Measurements from ENCODE around the gene PCMTD2. TPM values are rescaled to one million over a fixed set of nuclear protein-coding genes. Genes with fewer than 3 reads are reported as not detected.
"Not testable (repeated sequence)": the region's sequence is repeated elsewhere in the genome, so short reads cannot be mapped to it uniquely, and the experiment has no call there.

PCMTD2 gene
- polyA plus RNA-seq, 1 of the 3 experiments (the other 2 are of a cell fraction) = 50.7 TPM

DNA sequence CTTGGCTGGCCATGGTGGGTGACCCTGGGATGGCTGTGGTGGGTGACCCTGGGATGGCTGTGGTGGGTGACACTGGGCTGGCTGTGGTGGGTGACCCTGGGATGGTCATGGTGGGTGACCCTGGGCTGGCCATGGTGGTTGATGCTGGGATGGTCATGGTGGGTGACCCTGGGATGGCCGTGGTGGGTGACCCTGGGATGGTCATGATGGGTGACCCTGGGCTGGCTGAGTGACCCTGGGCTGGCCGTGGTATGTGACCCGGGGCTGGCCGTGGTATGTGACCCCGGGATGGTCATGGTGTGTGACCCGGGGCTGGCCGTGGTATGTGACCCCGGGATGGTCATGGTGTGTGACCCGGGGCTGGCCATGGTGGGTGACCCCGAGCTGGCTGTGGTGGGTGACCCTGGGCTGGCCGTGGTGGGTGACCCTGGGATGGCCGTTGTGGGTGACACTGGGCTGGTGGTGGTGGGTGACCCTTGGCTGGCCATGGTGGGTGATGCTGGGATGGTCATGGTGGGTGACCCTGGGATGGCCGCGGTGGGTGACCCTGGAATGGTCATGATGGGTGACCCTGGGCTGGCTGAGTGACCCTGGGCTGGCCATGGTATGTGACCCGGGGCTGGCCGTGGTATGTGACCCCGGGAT is 20.5 kb upstream of the PCMTD2 start:
- H3K36me3 ChIP-seq (replicated peaks in 1 of 2; ENCODE audit: control insufficient read depth in 1 of 2, insufficient read depth in 2 of 2, low read length in 1 of 2); POLR2A ChIA-PET; H3K9ac ChIP-seq; DNase-seq; H3K9me3 ChIP-seq; H4K20me1 ChIP-seq (ENCODE audit: insufficient read depth); H3K9me2 ChIP-seq; H3F3A ChIP-seq (replicated peaks; ENCODE audit: insufficient read depth); H2AFZ ChIP-seq (ENCODE audit: low read depth); H3K4me2 ChIP-seq; H3K4me3 ChIP-seq (ENCODE audit: low read depth in 2 of 2, low read length in 1 of 2); CTCF ChIA-PET; H3K27ac ChIP-seq (ENCODE audit: low read depth in 2 of 2, low read length in 1 of 2); H3K27me3 ChIP-seq (ENCODE audit: insufficient read depth); H3K79me2 ChIP-seq (ENCODE audit: insufficient read depth): not testable (repeated sequence)
- H3K4me1 ChIP-seq (ENCODE audit: control insufficient read depth in 1 of 2, insufficient read depth in 2 of 2, low read depth in 1 of 2, low read length in 1 of 2) = peaks cover 0 to 21% of the 10 kb centered on the region in 2 experiments; a peak in 1 of 4 replicates
- 100% methylated on average over 1 of the region's 17 CpGs for WGBS (ENCODE audit: low lambda C conversion rate)

DNA sequence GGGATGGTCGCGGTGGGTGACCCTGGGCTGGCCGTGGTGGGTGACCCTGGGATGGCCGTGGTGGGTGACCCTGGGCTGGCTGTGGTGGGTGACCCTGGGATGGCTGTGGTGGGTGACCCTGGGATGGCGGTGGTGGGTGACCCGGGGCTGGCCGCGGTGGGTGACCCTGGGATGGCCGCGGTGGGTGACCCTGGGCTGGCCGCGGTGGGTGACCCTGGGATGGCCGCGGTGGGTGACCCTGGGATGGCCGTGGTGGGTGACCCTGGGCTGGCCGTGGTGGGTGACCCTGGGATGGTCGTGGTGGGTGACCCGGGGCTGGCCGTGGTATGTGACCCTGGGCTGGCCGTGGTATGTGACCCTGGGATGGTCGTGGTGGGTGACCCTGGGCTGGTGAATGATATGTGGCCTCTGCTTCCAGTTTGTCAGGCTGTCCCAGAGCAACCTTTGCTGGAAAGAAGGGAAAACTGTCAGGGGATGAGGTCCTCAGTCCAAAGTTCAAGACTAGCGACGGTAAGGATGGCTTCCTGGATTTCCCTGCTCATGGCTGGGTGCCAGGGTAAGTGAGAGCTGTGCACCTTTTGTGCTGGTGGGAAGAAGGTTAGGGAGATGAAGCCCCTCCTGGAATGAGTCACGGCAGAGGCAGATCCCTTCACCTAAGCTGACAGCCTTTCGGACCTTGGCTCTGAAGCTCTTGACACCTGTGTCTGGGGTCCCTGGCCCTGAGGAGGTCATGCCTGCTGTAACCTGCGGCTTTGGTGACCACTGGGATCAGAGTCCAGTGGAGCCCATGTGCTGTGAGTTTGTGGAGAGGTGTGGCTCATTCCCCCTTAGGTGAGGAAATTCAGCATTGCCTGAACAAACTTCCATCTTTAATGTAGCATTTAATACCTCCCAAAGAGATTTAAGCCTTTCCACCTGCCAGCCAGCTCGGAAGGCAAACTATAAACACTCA is 19.1 kb upstream of the PCMTD2 start:
- peaks cover 0 to 16% of the 10 kb centered on the region in 2 experiments; a peak in 1 of 4 replicates for H3K4me1 ChIP-seq (ENCODE audit: control insufficient read depth in 1 of 2, insufficient read depth in 2 of 2, low read depth in 1 of 2, low read length in 1 of 2)
- no peak overlapping the region for H2AFZ ChIP-seq (ENCODE audit: low read depth)
- no peaks in the 10 kb centered on the region for H3K9me2 ChIP-seq
- WGBS (ENCODE audit: low lambda C conversion rate) = 78% methylated on average over 13 of the region's 27 CpGs
- no peak overlapping the region for H3K27ac ChIP-seq (ENCODE audit: low read depth in 2 of 2, low read length in 1 of 2)
- POLR2A ChIA-PET = no interaction called here
- H3K36me3 ChIP-seq (replicated peaks in 1 of 2; ENCODE audit: control insufficient read depth in 1 of 2, insufficient read depth in 2 of 2, low read length in 1 of 2) = no peaks in the 10 kb centered on the region
- DNase-seq = no peak
- CTCF ChIA-PET = interaction anchor here (1.3 kb wide), 1 partner anchor 12 kb away, joined by 3 read pairs; no protein-coding TSS in a partner anchor
- H3K79me2 ChIP-seq (ENCODE audit: insufficient read depth) = no peaks in the 10 kb centered on the region
- H3K4me3 ChIP-seq (ENCODE audit: low read depth in 2 of 2, low read length in 1 of 2) = no peak overlapping the region
- no peaks in the 10 kb centered on the region for H4K20me1 ChIP-seq (ENCODE audit: insufficient read depth)
- no peaks in the 10 kb centered on the region for H3F3A ChIP-seq (replicated peaks; ENCODE audit: insufficient read depth)
- H3K9me3 ChIP-seq = no peaks in the 10 kb centered on the region
- H3K4me2 ChIP-seq = no peak overlapping the region
- H3K9ac ChIP-seq = no peak overlapping the region
- TF ChIP-seq TEAD4 (IDR thresholded peaks at IDR 0.05; ENCODE audit: borderline replicate concordance, insufficient read depth) (no peak), FOXM1 (IDR thresholded peaks at IDR 0.05; ENCODE audit: low read depth) (no peak), RXRA (IDR thresholded peaks at IDR 0.05; ENCODE audit: borderline replicate concordance, low read depth) (no peak), POLR2AphosphoS5 (IDR thresholded peaks at IDR 0.05; ENCODE audit: low read depth, low read length) (no peak), MXI1 (IDR thresholded peaks at IDR 0.05; ENCODE audit: low read depth, low read length) (no peak), SIN3A (IDR thresholded peaks at IDR 0.05; ENCODE audit: borderline replicate concordance, low read depth, low read length) (no peak), MEF2A (IDR thresholded peaks at IDR 0.05; ENCODE audit: borderline replicate concordance, low read depth) (no peak), NRF1 (IDR thresholded peaks at IDR 0.05; ENCODE audit: low read depth, low read length) (no peak), FOSL2 (IDR thresholded peaks at IDR 0.05; ENCODE audit: borderline replicate concordance, low read depth) (no peak), GATA2 (CRISPR knock-in tag; IDR thresholded peaks at IDR 0.05) (no peak), GABPA (IDR thresholded peaks at IDR 0.05; ENCODE audit: low read depth) (no peak), IRF3 (IDR thresholded peaks at IDR 0.05; ENCODE audit: low read depth, low read length) (no peak), ELF1 (IDR thresholded peaks at IDR 0.05) (no peak), NFIC (IDR thresholded peaks at IDR 0.05; ENCODE audit: borderline replicate concordance) (no peak)
- TF ChIP-seq, protein P1, sequence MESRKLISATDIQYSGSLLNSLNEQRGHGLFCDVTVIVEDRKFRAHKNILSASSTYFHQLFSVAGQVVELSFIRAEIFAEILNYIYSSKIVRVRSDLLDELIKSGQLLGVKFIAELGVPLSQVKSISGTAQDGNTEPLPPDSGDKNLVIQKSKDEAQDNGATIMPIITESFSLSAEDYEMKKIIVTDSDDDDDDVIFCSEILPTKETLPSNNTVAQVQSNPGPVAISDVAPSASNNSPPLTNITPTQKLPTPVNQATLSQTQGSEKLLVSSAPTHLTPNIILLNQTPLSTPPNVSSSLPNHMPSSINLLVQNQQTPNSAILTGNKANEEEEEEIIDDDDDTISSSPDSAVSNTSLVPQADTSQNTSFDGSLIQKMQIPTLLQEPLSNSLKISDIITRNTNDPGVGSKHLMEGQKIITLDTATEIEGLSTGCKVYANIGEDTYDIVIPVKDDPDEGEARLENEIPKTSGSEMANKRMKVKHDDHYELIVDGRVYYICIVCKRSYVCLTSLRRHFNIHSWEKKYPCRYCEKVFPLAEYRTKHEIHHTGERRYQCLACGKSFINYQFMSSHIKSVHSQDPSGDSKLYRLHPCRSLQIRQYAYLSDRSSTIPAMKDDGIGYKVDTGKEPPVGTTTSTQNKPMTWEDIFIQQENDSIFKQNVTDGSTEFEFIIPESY (IDR thresholded peaks at IDR 0.05; ENCODE audit: borderline replicate concordance, low read depth) = no peak
- TF ChIP-seq, protein P2, sequence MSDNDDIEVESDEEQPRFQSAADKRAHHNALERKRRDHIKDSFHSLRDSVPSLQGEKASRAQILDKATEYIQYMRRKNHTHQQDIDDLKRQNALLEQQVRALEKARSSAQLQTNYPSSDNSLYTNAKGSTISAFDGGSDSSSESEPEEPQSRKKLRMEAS (IDR thresholded peaks at IDR 0.05; ENCODE audit: low read depth) = no peak
- H3K27me3 ChIP-seq (ENCODE audit: insufficient read depth) = no peaks in the 10 kb centered on the region
